GM18519 (cell line): ENCODE results near the gene VPS13C.

ENCODE experiments used
- ATAC-seq: cut with Tn5 transposase; IDR thresholded peaks from one replicate; pipeline ENCODE4 v1.9.1; 2021; ENCODE audit warnings: mild to moderate bottlenecking, moderate library complexity; ENCODE audit not compliant: unreplicated experiment, low FRiP score

The VPS13C gene

DNA sequence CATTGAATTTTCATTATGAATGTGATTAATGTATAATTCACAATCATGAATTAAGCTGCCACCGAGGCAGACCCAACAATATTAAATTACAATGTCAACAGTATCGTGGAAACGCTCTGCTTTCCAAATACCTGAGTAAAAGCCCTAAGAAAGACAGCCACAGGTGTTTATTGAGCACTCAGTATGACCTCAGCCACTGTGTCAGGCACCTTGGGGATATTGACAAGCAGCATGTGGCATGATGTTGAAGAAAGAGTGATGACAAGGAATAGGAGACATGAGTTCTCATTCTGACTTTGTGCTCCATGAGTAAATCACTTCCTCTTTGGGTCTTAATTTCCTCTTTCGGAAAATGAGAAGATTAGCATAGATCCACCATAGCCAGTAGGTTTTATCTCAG is 19.3 kb upstream of the VPS13C start:
- ATAC-seq, result no peak

DNA sequence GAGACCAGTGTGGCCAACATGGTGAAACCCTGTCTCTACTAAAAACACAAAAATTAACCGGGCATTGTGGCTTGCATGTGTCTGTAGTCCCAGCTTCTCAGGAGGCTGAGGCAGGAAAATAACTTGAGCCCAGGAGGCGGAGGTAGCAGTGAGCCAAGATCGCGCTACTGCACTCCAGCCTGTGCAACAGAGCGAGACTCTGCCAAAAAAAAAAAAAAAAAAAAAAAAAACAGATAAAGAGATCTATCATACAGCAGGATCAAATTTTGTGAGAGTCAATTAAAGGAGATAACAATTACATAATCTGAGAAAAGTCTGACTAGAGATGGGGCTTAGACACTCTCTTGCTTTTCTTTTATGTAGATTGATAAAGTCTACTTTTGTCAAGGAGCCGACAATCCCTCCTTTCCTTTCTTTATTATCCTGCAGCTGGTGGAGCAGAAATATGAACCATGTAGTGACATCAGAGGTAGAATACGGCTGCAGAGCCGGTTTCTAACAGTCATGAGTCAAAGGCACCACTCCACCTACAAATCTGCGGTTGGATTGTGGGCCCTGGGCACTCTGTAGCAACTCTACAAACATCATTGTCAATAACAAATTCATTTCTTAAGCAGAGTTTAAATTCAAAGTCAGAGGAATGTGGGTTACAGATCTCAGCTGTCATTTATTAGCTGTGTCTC is 15.5 kb upstream of the VPS13C start:
- no peak for ATAC-seq

DNA sequence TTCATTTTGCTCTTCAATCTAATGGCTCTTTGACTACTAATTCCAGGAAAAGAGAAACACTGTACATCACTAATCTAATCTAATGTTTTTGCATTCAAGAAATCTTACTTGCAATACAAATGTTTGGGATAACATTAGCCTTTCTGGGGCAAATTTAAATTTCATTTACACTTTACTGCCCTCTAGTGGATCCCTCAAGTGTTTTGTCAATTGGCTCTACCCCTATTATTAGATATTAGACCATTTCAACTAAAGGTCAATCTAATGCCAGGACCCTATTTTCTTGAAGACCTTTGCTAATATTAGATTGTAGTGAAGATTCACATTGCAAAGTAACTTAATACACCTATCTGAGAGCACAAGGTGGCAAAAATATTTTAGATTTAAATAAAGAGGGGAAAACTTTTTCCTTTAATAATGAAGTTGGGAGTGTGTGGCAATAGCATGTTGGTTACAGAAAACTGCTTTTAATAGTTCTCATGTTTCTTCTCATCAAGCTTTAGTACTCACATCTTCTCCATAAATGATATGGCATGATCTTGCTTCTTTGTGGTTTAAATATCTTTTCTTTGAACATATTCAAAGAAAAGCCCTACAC is 11.6 kb upstream of the VPS13C start:
- ATAC-seq, result no peak

DNA sequence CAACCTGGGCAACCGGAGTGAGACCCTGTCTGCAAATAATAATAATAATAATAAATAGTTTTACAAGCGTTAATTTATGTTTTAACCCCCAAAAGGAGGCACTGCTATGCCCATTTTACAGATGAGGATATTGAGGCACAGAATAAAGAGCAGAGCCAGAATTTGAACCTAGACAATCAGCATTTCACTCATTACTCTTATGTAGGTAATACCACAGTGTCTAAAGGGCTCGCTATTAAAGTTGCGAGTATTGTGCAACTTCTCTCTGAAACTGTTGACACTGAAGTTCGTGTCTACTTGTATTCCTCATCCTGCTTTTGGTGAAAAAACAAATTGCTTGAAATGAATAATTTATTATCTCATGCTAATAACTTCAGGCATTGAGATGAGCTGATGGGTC is 9.3 kb upstream of the VPS13C start:
- ATAC-seq, result no peak

DNA sequence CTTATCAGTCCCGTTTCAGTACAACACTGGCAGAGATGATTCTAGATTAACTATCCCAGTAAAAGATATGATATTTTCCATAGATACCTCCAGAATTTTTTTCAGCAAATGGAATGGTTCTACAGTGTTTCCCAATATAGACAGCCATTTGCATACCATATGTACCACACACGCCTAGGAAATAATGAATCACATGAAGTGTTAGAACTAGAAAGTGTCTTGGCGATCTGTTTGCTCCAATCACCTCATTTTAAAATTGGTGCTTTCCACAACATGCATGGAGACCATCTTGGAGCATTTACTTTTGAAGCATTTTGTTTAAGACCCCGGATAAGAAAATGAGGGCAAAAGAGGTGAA is 8.5 kb upstream of the VPS13C start:
- no peak for ATAC-seq

DNA sequence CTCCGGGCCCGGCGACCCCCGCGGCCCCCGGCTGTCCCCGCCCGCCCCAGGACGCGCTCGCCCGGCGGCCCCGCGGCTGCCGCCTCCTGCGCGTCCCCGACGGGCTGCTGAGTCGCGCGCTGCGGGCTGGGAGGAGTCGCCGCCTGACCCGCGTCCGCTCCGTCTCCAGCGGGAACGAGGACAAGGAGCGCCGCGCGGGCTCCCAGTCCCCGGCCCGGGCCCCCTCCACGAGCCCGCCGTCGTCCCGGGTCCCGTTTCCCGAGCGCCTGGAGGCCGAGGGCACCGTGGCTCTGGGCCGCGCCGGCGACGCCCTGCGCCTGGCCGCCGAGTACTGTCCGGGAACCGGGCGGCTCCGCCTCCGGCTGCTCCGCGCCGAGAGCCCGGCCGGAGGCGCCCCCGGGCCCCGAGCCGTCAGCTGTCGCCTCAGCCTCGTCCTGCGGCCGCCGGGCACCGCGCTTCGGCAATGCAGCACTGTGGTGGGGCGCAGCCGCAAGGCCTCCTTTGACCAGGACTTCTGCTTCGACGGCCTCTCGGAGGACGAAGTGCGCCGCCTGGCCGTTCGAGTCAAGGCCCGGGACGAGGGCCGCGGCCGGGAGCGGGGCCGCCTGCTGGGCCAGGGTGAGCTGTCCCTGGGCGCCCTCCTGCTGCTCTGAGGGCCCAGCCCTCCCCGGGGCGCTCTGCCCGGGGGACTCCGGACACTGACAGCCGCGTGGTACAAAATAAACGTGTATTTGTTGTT is 8.0 kb upstream of the VPS13C start:
- ATAC-seq, result no peak

DNA sequence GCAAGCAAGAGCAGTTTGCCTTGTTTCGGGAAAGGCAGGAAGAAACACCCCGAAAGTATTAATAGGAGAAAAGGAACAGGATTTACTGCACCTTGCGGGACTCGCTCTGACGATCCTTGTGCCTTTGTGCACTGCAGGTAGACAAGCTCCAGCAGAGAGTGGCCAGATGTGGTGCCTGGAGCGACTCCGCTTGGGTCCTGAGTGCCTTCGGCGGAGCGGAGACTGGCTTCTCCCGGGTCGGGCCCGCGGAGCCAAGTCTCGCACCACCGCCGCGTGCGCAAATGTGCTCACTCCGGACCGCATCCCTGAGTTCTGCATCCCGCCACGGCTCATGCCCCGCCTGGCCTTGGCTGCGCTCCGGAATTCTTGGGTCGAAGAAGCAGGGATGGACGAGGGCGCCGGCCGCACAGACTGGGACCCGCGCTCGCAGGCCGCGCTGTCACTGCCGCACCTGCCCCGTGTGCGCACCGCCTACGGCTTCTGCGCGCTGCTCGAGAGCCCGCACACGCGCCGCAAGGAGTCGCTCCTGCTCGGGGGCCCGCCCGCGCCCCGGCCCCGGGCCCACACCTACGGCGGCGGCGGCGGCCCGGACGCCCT is 7.3 kb upstream of the VPS13C start:
- ATAC-seq, result no peak

DNA sequence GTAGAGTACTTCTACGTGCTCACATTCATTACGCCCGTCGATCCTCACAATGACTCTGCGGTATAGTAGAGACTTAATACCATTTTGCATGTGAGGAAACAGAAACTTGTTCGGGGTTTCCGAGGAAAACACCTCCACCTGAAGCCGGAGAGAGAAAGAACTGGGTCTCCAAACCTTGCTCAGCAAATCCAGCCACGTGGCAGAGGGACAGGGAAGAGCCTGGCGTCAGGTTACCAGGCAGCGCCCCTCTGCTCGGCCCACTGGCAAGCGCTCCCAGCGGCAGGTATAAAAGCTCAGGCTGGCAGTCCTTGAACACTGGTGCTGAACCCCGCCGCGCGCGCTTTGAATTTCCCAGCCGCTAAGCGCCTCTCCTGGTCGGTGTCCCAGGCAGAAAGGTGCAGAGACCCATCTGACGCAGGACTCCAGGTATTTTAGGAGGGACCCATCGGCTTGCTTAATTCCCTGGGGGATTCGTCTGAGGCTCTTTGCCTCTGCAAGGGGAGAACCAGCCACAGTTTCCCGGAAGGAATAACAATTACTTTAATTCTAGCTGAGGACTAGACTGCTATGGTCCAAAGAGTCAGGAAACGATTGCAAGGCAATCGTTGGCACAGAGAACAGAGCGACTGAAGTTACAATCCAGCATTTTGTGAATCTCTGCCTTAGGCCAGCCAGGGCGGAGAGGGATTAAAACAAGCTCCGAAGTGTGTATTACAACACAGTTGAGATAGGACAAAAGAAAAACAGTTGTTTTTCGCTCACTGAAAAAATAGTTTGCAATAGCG is 6.6 kb upstream of the VPS13C start, which contains the start of gene C2CD4A:
Gene C2CD4A, plus strand, starts transcription at position 315 of the 785 bp plus-strand sequence. CDS start 637 bp downstream, outside the sequence.
- ATAC-seq, result no peak

DNA sequence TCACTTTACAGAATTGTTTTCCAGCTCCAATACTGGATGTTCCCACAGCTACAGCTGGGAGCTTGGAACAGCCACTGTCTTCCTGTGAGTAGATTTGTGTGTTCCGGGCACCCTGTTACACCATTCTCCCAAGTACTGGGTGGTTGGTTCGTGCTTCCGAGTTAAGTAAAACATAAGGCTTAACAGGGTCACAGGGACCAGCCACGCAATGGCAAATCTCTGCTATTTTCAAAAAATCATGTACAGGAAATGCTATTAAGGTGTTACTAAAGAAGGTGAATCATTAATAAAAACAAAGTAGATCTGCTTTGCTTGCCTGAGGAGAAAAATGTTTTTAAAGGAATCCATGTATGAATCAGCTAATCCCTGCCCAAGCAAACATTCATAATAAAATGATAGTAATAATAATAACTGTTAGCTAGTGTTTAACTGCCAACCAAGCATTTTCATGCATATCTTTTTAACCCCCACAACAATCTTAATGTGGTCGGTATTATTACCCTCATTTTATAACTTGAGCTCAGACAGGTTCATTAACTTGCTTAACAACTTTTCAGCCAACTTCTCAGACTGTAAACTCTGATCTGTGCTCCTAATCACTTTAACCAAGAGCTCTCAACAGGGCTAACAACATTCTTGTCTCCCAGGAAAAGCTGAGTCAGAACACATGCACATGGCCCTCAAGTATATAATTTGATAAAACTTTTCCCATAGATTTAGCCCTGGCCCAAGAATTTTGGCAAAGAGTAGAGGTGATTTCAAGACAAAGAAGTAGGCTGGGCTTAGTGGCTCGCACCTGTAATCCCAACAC is 3.8 kb upstream of the VPS13C start:
- ATAC-seq, result no peak

DNA sequence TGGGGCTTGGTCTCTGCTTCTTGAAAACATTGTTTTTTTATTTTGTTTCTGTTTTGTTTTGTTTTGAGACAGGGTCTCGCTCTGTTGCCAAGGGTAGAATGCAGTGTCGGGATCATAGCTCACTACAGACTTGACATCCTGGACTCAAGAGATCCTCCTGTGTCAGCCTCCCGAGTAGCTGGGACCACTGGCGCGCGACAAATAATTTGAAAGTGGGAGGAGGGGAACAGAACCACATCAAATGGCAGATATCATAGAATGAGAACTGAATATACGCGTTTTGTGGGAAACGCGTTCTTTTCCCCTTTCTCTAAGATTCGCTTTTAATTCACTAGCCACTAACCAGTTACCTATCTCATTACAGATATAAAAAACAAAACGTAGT is 641 bp upstream of the VPS13C start:
- ATAC-seq, result no peak

DNA sequence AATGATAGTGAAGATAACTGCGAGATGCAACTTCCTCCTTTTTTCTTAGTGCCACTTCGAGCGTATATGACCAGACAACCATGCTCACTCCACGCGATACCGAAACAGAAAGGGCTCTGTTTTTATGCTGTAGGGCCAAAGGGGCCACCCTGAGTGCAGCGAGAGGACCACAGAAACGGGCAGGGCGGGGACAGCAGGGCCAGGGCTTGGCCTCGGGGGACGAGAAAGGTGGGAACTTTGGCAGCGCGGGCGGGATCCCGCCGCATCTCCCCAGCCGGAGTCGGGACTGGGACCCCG is 483 bp downstream of the VPS13C start:
- ATAC-seq, result peak; percentile 58

DNA sequence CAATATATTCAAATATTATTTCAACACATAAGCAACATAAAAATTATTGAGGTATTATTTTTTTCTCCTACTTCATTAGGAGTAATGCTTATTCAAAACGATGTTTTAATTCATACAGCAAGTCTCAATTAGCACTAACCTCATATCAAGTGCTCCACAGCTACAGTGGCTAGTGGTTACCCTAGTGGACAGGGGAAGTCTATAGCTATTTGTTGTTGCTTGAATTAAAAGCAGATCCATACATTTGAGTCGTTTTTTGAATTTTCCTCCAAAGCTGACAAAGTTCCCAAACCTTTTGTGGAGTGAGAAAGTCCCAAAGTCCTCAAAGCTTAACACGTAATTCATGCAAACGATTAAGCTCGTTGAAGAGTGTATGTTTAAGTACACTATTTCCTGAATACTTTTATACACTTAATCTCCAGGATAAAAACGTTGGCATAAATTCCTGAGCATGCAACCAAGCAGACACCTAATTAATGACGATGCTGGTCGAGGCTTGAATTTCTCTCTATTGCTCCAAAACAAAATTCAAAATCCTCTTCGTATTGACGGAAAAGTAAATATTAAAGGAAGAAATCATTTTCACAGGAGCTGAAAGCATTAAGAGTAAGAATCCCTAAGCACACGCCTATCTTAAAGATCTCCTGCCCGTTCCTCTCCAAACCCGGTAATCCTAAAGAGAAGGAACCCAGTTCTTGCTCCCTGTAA is 985 bp downstream of the VPS13C start:
- ATAC-seq, result no peak

DNA sequence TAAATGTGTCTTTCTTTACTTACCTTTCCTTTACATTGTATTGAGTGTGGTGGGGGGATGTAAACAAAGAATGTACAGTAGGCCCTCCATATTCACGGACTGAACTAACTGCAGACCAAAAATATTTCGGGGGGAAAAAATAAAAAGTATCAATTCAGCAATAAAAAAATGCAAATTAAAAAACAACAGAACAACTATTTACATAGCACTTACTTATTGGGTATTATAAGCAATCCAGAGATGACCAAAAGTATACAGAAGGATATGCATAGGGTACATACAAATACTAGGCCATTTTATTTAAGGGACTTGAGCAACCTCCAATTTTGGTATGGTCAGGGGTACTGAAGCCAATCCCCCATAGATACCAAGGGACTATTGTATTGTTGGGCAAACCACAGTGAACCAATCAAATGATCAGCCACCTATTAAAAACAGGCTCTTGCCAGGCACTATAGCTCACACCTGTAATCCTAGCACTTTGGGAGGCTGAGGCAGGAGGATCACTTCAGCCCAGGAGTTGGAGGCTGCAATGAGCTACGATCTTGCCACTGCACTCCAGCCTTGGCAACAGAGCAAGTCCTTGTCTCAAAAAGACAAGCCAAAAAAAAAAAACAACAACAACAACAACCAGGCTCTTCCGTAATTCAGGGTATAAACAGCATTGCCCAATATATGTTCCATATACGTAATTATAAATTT is 1.8 kb downstream of the VPS13C start:
- no peak for ATAC-seq

DNA sequence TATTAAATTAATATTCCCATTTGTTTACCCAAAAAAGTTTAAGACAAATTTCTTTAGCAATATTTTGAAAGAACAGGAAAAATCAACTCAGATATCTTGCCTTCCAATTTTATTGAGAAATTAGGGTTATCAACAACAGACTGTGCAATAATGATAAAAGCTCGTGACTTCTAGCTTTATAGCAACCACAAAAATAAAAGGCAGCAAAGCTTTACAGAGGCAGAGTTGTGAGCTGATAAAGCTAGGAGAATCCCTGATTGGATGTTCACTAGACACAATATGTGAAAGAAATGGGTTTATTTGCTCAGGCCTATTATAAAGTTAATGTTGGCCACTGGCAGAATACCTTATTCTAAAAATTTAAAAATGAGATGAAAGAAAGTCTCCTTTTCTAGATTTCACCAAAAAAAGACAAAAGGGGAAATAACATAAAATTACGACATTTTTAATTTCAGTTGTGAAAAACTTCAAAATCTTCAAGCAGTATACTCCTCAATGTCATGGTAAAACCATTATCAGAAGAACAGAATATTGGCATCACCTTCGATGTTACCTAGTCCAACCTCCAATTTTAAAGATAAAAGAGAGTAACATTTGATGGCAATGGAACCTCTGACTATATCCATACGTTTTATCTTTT is 2.8 kb downstream of the VPS13C start:
- no peak for ATAC-seq

DNA sequence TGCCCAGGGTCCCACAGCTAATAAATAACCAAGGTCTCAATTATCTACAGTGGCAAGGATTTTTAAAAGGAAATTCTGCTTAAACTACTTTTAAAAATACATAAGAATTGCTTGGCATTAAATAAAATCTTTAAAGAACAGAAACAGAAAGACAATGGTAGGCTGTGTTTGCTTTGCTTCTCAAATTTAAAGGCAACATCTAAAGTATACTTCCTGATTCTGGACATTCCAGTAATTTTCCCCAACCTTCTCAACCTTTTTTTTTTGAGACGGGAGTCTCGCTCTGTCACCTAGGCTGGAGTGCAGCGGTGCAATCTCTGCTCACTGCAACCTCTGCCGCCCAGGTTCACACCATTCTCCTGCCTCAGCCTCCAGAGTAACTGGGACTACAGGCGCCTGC is 5.3 kb downstream of the VPS13C start:
- ATAC-seq, result no peak

DNA sequence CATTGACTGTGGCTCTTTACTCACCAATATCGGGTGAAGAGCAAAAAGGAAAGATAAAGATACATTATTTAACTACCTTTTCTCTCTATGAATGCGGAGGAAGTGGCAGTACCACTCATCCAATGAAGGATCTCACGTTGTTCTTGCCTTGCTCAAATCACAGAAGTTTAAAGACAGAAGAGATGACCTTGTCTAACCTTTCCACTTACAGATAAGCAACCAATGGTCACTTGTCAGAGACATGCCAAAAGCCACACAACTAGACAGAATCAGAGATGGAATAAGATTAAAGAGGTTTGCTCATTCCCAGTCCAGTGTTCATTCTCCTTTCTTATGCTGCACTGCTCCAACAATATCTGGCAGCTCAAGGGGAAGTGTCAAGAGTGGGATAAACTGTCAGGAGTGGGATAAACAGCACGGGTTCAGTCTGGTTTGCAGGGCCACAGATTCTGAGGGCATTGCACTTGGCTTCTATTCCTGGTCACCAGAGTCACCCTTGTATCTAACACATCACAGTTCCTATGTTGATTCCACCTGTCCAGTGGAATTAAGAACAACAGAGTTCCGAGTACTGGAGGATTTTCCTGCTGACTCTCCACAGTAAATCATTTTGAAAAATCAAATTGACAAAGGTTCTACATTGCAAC is 6.7 kb downstream of the VPS13C start:
- no peak for ATAC-seq

DNA sequence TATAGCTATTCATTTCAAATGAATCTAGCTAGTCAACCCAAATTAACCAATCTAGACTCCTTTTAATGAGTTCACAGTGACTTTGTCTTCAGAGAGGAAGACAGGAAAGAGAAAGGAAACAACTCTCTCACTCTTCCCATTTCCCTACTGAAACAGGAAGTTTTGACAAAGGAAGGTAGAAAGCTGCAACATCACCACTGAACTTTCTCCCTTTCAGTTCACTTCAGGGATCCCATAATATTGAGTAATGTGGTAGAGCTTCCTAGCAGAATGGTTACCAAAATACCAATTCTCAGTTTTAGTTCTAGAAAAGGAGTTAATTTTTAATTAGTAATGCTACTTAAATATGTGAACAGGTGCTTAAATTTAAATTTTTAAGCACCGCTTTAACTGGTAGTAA is 7.5 kb downstream of the VPS13C start:
- no peak for ATAC-seq

DNA sequence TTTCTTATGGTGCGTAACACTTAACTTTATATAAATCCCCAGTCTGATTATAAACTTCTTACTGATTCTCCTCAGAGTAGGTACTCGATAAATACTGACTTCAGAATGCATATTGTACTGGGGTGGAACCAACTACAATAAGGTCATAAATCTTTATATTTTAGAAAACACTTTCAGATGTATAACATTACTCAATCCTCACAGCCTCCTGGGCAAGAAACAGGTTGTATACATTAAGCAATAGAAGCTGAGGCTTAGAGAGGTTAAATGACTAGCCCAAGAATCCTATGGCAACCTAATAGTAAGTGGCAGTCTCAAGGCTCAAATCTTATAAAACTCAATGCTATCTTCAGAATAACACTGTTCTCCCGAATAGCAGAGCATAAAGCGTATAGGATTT is 9.1 kb downstream of the VPS13C start:
- ATAC-seq, result no peak
